Measurements from ENCODE around the gene TIMM21.

- no peak for TF ChIP-seq CTCF (IDR thresholded peaks at IDR 0.05)
- no peak for TF ChIP-seq POLR2A (IDR thresholded peaks at IDR 0.05)
Measured at GRCh38 chr18:74175658-74176057, 27.3 kb downstream of the TIMM21 start.

Measured in body of pancreas (tissue), 4 donors.